Activated T-cell treated with anti-CD3 and anti-CD28 coated beads, Interleukin-2, amount 50 U/mL, for 24 hours (primary cell): ENCODE results near the gene PGF.
"Not testable (repeated sequence)": the region's sequence is repeated elsewhere in the genome, so short reads cannot be mapped to it uniquely, and the experiment has no call there.

Source experiments
- DNase-seq: peaks from one replicate; pipeline ENCODE4 v3.0.0-alpha.2; 2020
- H3K27ac Mint-ChIP-seq: 2 replicates; pipeline ENCODE4 v1.8.0; 2020; ENCODE audit warnings: mild to moderate bottlenecking, mixed read lengths
- H3K27me3 Mint-ChIP-seq: 2 replicates; pipeline ENCODE4 v1.8.0; 2020; ENCODE audit warnings: mixed read lengths
- H3K36me3 Mint-ChIP-seq: 2 replicates; pipeline ENCODE4 v1.8.0; 2020; ENCODE audit warnings: low read depth, mixed read lengths
- H3K4me1 Mint-ChIP-seq: 2 replicates; pipeline ENCODE4 v1.8.0; 2020; ENCODE audit warnings: low read depth, mixed read lengths
- H3K4me3 Mint-ChIP-seq: 2 replicates; pipeline ENCODE4 v1.8.0; 2020; ENCODE audit warnings: mild to moderate bottlenecking, moderate library complexity, mixed read lengths
- H3K9me3 Mint-ChIP-seq: 2 replicates; pipeline ENCODE4 v1.8.0; 2020; ENCODE audit warnings: mixed read lengths

Gene PGF

DNA sequence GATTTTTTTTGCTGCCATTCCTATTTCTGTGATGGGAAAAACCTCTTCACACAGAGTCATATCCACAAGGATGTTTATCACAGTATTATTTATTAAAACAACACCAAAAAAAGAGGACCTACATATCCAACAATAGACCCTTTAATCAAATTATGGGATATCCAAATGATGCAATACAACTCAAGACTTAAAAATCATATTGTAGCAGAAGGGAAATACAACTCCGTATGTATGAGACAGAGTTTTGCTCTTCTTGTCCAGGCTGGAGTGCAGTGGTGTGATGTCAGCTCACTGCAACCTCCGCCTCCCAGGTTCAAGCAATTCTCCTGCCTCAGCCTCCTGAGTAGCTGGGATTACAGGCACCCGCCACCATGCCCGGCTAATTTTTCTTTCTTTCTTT, 22.5 kb downstream of the PGF start:
- H3K36me3 Mint-ChIP-seq, H3K27ac Mint-ChIP-seq, H3K4me3 Mint-ChIP-seq, DNase-seq, H3K9me3 Mint-ChIP-seq, H3K27me3 Mint-ChIP-seq: not testable (repeated sequence)
- peaks cover 18% of the 10 kb centered on the region for H3K4me1 Mint-ChIP-seq

DNA sequence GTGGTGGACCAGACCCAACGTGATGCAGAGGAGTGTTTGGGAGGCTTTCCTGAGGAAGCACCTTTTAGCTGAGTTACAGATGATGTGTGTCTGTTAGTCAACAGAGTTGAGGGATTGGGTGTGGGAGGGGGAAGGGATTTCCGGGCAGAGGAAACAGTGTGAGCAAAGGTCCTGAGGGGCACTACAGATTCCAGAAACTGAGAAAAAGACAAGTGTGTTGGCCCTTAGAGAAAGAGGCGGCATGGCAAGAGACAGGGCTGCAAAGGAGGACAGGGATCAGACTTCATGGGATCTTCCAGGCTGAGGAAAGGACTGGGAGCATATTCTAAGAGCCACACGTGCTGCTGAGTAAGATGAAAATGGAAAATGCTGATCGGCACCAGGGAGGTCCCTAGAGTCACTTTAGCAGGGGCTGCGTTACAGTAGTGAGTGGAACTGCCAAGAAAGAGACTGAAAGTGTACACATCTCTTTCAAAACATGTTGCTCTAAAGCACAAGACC, 22.9 kb downstream of the PGF start:
- no peak for DNase-seq
- peaks cover 15% of the 10 kb centered on the region for H3K4me1 Mint-ChIP-seq
- H3K9me3 Mint-ChIP-seq, result no peaks in the 10 kb centered on the region
- H3K36me3 Mint-ChIP-seq, result no peaks in the 10 kb centered on the region
- no peaks in the 10 kb centered on the region for H3K27me3 Mint-ChIP-seq
- no peak overlapping the region for H3K4me3 Mint-ChIP-seq
- peak overlapping the region; percentile 5 for H3K27ac Mint-ChIP-seq

DNA sequence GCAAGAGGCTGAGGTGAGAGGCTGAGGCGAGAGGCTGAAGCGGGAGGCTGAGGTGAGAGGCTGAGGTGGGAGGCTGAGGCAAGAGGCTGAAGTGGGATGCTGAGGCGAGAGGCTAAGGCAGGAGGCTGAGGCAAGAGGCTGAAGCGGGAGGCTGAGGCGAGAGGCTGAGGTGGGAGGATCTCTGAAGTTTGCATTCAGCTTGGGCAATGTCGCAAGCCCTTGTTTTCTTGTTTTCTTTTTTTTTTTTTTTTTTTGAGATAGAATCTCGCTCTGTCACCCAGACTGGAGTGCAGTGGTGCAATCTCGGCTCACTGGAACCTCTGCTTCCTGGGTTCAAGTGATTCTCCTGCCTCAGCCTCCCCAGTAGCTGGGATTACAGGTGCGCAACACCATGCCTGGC, 23.7 kb downstream of the PGF start:
- H3K9me3 Mint-ChIP-seq, DNase-seq, H3K27me3 Mint-ChIP-seq, H3K4me3 Mint-ChIP-seq, H3K27ac Mint-ChIP-seq, H3K4me1 Mint-ChIP-seq, H3K36me3 Mint-ChIP-seq: not testable (repeated sequence)

DNA sequence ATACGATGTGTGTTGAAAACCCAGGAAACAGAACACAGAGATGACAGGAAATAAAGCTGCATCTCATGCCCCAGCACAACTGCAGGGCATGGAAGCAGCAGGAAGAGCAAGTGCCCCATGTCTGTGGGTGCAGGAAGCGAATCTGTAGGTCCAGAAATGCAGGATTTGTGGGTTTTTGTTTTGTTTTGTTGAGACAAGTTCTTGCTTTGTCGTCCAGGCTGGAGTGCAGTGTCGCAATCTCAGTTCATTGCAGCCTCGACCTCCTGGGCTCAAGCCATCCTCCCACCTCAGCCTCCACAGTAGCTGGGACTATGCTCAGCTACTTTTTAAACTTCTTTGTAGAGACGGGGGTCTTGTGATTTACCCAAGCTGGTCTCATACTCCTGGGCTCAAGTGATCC, 26.2 kb downstream of the PGF start:
- H3K36me3 Mint-ChIP-seq, result no peaks in the 10 kb centered on the region
- no peaks in the 10 kb centered on the region for H3K27me3 Mint-ChIP-seq
- no peak for DNase-seq
- H3K27ac Mint-ChIP-seq, result no peak overlapping the region
- H3K9me3 Mint-ChIP-seq, result no peaks in the 10 kb centered on the region
- H3K4me3 Mint-ChIP-seq, result no peak overlapping the region
- peaks cover 6% of the 10 kb centered on the region for H3K4me1 Mint-ChIP-seq

DNA sequence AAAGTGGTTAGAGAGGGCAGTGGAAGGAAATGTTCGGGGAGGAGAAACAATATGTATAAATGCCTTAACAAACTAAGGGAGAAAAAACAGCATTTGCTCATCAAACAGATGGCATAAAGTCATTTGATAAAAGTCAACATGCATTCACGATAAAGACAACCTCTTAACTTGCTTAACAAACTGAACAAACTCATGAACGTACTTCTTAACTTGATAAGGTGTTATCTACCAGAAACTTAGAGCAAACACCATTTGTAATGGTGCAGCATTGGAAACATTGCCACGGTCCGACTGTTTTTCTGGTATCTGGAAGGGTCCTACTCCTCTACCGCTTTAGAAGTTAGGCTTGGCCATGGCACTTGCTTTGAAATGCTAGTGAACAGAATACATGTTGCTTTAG, 28.2 kb downstream of the PGF start:
- Mint-ChIP-seq H3K9me3 (no peaks in the 10 kb centered on the region), H3K4me3 (no peak overlapping the region), H3K27ac (no peak overlapping the region), H3K4me1 (peaks cover 6% of the 10 kb centered on the region), H3K27me3 (peaks cover 3% of the 10 kb centered on the region), H3K36me3 (no peaks in the 10 kb centered on the region)
- no peak for DNase-seq

DNA sequence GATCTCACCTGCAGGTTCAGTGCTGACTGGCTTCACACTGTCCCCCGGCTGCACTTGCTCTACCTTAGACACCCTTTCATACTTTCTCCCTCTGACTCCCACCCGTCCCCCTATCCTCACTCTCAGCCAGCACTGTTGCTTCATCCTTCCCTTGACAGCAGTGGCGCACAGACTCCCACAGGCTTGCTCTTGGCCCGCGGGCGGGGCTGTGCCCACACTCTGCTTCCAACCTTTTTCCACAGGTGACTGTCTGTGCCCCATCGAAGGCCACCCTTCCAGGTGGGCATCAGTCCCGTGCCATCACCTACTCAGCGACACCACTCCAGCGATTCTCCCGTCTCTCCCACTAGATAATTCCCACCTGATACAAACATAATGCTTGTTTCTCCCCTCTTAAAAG, 31.3 kb downstream of the PGF start:
- Mint-ChIP-seq H3K4me3 (no peak overlapping the region), H3K9me3 (no peaks in the 10 kb centered on the region), H3K27me3 (peaks cover 3% of the 10 kb centered on the region), H3K4me1 (peaks cover 7% of the 10 kb centered on the region), H3K36me3 (peaks cover 4% of the 10 kb centered on the region), H3K27ac (no peak overlapping the region)
- DNase-seq, result no peak

DNA sequence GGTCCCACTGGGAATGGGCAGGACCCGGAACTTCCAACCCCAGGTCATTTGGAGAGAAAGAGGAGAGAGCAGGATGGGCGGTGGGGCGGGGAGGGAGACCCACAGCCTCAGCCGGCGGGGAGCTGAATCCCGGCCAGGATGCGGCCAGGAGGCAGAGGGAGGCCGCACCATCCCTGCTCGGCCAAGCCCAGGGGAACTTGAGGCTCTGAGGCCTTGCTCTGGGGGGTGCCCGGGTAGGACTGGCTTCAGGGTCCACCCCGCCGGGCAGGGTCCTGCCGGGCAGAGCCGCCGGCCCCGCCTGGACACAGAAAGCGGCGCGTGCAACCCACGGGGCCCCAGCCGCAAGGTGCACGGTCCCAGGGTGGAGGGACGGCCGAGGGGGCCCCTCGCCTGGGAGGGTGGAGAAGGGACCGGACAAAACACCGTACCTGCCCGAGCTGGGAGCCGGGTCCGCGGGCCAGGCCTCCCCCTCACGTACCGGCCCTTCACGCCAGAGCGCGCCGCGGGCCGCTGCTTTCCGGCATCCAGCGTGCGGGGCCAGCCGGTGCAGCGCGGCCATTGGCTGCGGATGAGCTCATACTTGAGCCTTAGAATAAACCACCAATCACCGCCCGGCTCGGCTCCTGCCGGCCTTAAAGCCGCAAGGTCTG, 32.5 kb downstream of the PGF start, which contains the start of gene RPS6KL1:
RPS6KL1 (minus strand) TSS at position 509 of the 650 bp plus-strand sequence. CDS start 1,719 bp downstream, outside the sequence.
- Mint-ChIP-seq H3K4me1 (peaks cover 7% of the 10 kb centered on the region), H3K36me3 (peaks cover 4% of the 10 kb centered on the region), H3K4me3 (peak within 1 kb of the TSS; percentile 79), H3K9me3 (no peaks in the 10 kb centered on the region), H3K27me3 (peaks cover 3% of the 10 kb centered on the region), H3K27ac (peak within 1 kb of the TSS; percentile 78)
- peak; percentile 82 for DNase-seq

DNA sequence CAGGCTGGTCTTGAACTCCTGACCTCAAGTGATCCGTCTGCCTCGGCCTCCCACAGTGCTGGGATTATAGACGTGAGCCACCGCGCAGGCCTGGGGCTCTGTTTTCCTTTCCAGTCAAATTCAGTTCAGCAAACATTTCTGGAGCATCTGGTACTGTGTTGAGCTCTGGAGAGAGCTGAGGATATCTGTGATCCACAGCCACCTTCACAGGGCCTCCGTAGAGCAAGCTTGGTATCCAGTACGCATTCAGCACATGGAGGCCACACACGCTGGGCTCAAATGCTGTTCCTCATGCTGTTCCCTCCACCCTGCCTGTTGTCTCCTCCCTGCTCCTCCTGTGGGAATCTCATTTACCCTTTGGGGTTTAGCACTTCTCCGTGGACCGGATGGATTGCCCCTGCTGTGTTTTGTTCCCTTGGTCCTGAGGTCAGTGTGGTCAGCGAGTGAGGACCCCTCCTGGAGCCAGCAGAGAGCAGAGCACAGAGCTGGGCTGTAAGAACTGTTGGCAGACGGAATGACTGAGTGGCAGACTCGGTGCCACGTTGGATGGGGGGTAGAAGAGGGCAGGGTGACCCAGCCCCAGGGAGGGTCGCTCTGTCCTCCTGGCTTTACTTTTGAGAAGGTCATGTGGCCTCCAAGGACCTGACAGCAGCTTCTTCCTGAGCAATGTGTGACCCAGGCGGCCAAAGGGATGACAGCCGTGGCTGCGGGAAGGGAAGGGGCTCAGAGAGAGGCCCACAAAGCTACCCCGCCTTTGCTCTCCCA, 33.2 kb downstream of the PGF start:
- H3K27me3 Mint-ChIP-seq, result peaks cover 3% of the 10 kb centered on the region
- H3K27ac Mint-ChIP-seq, result peak overlapping the region; percentile 78
- H3K36me3 Mint-ChIP-seq, result peaks cover 4% of the 10 kb centered on the region
- peaks cover 7% of the 10 kb centered on the region for H3K4me1 Mint-ChIP-seq
- peak overlapping the region; percentile 79 for H3K4me3 Mint-ChIP-seq
- no peak for DNase-seq
- H3K9me3 Mint-ChIP-seq, result no peaks in the 10 kb centered on the region

DNA sequence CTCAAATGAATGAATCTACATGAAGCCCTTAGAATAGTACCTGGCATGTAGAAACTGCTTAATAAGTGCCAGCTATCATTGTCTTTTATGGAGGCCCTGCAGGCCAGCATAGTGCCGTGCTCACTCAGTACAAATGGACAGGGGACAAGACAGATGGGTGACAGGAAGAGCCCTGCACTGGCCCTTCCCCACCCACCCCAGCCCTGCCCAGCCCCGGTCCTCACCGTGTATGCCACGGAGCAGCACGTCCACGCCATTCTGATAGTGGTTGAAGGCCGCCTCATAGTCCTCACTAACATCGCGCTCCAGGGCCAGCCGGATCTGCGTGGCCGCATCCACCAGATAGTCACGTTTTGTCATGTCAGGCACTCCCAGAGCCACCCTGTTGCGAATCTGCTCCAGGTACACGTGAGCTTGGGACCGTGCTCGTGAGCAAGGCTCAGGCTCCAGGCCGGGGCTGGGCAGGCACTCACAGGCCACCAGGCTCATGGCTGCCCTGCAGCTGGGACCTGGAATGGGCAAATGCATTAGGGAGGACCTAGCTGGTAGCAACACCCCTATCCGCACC, 34.3 kb downstream of the PGF start:
- DNase-seq, result no peak
- Mint-ChIP-seq H3K4me3 (no peak overlapping the region), H3K4me1 (peaks cover 7% of the 10 kb centered on the region), H3K27me3 (peaks cover 3% of the 10 kb centered on the region), H3K27ac (no peak overlapping the region), H3K36me3 (peaks cover 5% of the 10 kb centered on the region), H3K9me3 (no peaks in the 10 kb centered on the region)

DNA sequence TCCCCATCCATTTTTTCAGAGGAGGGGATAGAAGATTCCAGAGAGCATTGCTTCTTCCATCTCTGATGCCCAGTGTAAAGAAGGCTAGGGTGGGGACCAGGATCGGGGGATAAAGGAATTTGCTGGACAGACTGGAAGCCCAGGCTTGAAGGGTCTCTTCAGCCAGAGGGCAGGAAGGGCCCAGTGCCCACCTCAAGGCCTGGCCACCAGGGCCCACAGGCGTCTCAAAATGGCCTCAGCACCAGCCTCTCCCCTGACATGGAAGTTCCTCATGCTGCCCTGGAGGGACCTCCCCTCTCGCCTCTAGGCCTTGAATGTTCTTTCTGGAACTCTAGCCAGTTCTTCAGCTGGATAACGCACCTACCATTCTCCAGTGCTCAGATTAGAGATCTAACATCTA, 35.1 kb downstream of the PGF start:
- H3K36me3 Mint-ChIP-seq, result peaks cover 8% of the 10 kb centered on the region
- no peak overlapping the region for H3K4me3 Mint-ChIP-seq
- H3K27ac Mint-ChIP-seq, result no peak overlapping the region
- H3K9me3 Mint-ChIP-seq, result no peaks in the 10 kb centered on the region
- DNase-seq, result no peak
- peaks cover 3% of the 10 kb centered on the region for H3K27me3 Mint-ChIP-seq
- H3K4me1 Mint-ChIP-seq, result peaks cover 7% of the 10 kb centered on the region

DNA sequence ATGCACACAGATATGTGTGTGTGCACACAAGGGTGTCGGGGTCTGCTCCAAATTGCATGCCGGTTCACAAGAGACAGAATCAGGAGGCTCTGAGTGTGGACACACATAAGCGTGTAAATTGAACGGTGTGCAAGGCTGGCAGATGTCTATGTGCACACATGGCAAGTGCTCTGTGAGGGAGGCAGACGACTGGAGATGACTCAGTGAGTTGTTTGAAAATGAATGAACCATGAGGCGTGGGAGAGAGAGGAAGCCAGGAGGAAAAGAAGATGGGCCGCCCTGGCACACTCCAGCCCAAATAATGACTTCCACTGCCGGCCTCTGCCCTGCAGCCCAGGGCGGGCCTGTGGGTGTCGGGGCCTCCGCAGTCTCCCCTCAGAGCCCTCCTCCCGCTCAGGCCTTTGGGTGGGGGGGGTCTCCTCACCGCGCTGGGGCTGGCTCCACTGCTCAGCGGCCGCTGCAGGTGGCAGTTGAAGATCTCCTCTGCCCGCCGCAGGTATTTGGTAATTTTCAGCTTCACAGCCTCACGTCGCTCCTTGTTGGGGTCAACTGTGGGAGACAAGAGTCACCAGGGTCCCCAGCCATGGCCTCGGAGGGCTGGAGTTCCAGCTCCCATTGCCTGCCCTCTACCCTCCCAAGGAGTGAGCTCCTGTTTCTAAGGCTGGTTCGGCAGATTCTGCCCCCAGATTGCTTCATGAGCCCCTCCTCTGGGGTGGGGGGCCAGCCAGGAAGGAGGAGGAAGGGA, 35.8 kb downstream of the PGF start:
- H3K27me3 Mint-ChIP-seq, result peaks cover 3% of the 10 kb centered on the region
- no peak overlapping the region for H3K4me3 Mint-ChIP-seq
- no peak overlapping the region for H3K27ac Mint-ChIP-seq
- H3K36me3 Mint-ChIP-seq, result peaks cover 8% of the 10 kb centered on the region
- H3K4me1 Mint-ChIP-seq, result peaks cover 7% of the 10 kb centered on the region
- DNase-seq, result no peak
- no peaks in the 10 kb centered on the region for H3K9me3 Mint-ChIP-seq

DNA sequence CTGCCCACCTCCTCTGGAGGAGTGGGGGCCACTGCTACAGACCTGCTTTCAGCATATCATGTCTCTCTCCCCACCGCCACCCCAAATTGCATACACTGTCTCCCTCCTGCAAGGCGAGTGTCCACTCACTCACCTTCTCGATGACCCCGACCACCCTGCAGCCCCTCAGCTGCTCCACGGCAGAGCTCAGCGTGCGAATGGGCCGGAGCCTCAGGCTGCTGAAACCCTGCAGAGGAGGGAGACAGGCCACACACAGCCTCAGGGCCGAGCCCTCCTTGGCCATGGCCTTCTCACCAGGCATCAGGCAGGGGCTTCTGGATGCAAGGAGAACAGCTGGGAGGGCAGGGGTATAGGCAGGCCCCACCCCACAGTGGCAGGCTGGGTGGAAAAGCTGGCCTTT, 37.0 kb downstream of the PGF start:
- Mint-ChIP-seq H3K36me3 (peaks cover 8% of the 10 kb centered on the region), H3K27me3 (no peaks in the 10 kb centered on the region), H3K4me3 (no peak overlapping the region), H3K4me1 (peaks cover 4% of the 10 kb centered on the region), H3K27ac (no peak overlapping the region), H3K9me3 (no peaks in the 10 kb centered on the region)
- DNase-seq, result no peak

DNA sequence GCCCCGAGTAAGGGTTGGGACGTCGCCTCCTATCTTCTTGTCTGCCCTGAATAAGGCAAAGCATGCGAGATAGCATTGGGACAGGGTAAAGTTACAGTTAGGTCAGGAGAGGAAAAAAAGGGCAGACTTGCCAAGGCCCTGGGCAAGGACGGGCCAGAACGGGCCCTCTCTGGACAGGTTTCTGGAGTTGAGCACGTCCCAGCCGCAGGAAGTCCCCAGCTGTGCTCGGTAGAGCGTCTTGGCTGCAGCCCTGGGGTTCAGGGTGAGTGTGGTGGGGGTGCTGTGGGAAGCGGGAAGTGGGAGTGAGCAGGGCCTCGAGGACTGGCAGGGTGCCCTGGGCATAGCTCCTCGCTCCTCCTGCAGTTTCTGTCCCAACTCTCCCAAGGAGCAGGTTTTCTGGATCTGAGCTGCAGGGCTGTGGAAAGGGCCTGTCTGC, 37.7 kb downstream of the PGF start:
- Mint-ChIP-seq H3K9me3 (no peaks in the 10 kb centered on the region), H3K4me1 (peaks cover 4% of the 10 kb centered on the region), H3K4me3 (no peak overlapping the region), H3K27ac (no peak overlapping the region), H3K36me3 (peaks cover 8% of the 10 kb centered on the region), H3K27me3 (no peaks in the 10 kb centered on the region)
- DNase-seq, result no peak

DNA sequence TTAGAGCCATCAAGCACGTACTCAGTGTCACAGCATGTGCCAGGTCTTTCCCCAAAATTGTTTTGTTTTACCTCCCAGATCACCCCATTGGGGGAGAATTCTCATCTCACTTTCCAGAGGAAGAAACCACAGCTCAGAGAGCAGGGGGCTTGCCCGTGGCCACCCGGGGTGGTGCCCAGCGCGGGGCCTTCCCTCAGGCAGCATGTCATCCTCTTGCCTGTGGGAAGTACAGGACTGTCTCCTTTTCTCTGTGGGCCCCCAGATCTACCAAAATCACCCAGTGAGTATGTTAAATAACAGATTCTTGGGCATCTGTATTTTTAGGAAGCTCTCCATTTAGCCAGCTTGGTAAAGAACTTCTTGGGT, 38.2 kb downstream of the PGF start:
- DNase-seq, result no peak
- Mint-ChIP-seq H3K36me3 (peaks cover 8% of the 10 kb centered on the region), H3K4me3 (no peak overlapping the region), H3K27me3 (no peaks in the 10 kb centered on the region), H3K9me3 (no peaks in the 10 kb centered on the region), H3K27ac (no peak overlapping the region), H3K4me1 (peaks cover 2% of the 10 kb centered on the region)
